Lower leg skin (tissue), 3 donors: ENCODE measurements around the gene LRRC8A.

Experiments used
- CTCF ChIP-seq, 3 donors: fragments of 450-650 bp; IDR thresholded peaks; one replicate each; pipeline ENCODE4 v1.5.1; 2016; ENCODE audit warnings: antibody characterized with exemption in 3 of 3, mild to moderate bottlenecking in 3 of 3, moderate library complexity in 2 of 3
- POLR2A ChIP-seq, 2 donors: fragments of 450-650 bp; IDR thresholded peaks; one replicate each; pipeline ENCODE4 v1.6.1; 2016 to 2017; ENCODE audit warnings: antibody characterized with exemption in 2 of 2, mild to moderate bottlenecking in 1 of 2, moderate library complexity in 1 of 2

DNA sequence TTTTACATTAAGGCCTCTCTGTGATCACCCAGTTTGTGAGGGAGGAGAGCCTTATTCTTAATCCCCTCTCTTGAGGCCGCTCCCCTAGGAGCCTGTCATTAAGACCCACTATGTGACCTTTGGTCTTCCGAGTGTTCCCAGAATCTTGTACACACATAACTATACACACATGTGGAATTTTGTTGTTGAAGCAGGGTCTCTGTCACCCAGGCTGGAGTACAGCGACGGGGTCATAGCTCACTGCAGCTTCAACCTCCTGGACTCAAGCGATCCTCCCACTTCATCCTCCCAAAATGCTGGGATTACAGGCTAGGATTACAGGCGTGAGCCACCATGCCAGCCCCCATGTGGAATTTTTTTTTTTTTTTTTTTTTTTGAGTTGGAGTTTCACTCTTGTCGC is 24.0 kb downstream of the LRRC8A start:
- TF ChIP-seq CTCF (IDR thresholded peaks at IDR 0.05), result no peak
- no peak for TF ChIP-seq POLR2A (IDR thresholded peaks at IDR 0.05)
